ENCODE measurements around the gene ACVR1B. TPM values are rescaled to one million over a fixed set of nuclear protein-coding genes. Genes with fewer than 3 reads are reported as not detected.

ACVR1B gene
- total RNA-seq, 1 donor from 2014 or later = 2.4 TPM

DNA sequence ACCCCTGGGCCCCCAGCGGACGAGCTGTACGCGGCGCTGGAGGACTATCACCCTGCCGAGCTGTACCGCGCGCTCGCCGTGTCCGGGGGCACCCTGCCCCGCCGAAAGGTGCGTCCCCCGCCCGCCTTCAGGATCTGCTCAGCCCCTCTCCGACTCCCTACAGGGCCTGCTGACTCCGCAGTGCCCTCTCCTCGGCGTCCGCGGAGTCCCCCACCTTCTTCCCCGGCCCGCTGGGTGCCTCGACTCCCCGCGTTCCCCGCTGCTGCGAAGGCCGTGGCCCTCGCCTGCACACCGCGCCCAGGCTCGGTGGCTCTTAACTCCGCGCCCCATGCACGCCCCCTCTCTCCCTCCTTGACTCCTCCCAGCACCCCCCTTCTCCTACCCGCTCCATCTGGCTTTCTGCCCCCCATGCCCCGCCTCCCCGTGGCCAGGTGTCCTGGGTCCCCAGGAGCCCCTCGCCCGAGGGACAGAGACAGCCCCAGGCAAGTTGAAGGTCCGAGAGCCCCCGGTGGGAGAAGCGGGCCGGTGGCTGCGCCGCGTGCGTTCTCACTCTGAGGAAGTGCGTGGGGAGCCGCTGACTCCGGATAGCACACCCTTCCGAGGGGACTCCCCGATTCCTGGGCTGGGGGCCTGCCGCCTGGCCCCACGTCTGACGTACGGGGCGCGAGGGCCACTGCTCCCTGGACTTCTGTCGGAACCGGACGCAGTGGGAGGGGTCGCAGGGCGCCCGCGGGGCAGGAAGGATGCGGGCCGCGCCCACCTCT, 55.8 kb downstream of the ACVR1B start:
- intact Hi-C loops (cut with micrococcal nuclease) = loop anchor here (1.0 kb wide), 1 partner anchor 16 kb away; no protein-coding TSS in a partner anchor
- Mint-ChIP-seq H3K4me1 (ENCODE audit: low read depth) (peaks cover 10% of the 10 kb centered on the region), H3K27me3 (ENCODE audit: low read depth) (peaks cover 47% of the 10 kb centered on the region), H3K36me3 (ENCODE audit: low read depth) (no peaks in the 10 kb centered on the region), H3K9me3 (no peaks in the 10 kb centered on the region), H3K4me3 (ENCODE audit: low read depth) (peak overlapping the region; percentile 72), H3K27ac (no peak overlapping the region)
- no peak for DNase-seq (ENCODE audit: low spot score)

DNA sequence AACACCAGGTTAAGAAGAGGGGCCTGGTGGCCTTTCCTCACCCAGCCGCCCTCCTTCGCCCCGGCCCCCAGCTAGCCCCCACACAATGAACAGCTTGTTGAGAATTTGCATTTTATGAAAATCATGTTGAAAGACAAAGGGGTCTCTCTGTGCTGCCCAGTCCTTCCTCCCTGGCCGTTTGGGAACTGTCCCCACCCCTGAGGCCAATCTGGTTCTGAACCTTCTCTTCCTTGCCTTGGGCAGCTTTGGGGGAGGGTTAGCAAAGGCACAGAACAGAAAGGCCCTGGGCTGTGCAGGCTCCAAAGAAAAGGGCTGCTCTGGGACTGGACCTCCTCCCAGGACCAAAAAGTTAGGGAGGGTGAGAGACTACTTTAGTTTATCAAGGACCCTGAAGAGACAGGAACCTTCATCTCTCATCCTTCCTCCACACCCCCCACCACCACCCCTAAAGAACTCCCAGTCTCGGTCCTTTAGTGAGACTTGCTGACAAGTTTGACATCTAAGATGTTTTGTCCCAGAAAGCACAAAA, 56.5 kb downstream of the ACVR1B start:
- no peak for DNase-seq (ENCODE audit: low spot score)
- Mint-ChIP-seq H3K27me3 (ENCODE audit: low read depth) (peaks cover 47% of the 10 kb centered on the region), H3K36me3 (ENCODE audit: low read depth) (no peaks in the 10 kb centered on the region), H3K4me1 (ENCODE audit: low read depth) (peaks cover 10% of the 10 kb centered on the region), H3K4me3 (ENCODE audit: low read depth) (peak overlapping the region; percentile 72), H3K27ac (no peak overlapping the region), H3K9me3 (no peaks in the 10 kb centered on the region)
- intact Hi-C loops (cut with micrococcal nuclease) = loop anchor here (1.0 kb wide), 1 partner anchor 15 kb away; no protein-coding TSS in a partner anchor

DNA sequence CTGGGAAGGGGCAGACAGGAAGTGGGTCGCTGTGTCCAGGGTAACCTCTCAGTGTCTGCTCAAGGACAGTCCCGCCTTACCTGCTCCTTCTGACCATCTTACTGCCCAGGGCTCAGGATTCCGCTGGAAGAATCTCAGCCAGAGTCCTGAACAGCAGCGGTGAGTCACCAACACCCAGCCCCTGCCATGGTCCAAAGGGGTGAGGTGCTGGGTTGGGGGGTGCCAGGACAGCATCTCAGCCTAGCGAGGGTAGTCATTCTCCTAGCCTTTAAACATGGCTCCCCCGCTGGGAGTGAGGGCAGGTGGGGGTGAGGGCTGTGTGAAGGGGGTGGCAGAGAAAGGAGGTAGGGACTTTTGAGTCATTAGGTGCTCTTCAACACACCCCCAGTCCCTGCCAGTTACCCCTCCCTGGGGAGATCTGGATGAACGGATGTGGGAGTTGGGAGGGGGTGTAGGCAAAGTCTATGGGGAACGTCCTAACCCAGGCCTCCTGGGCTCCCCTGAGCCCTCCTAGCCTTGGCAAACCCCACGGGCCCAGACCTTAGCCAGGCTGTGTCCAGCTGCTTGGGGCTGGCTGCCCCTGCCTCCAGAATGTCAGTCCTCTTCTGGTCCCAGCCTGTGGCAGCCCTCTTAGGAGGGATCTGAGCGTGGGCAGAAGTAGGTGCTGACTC, 57.7 kb downstream of the ACVR1B start:
- no peaks in the 10 kb centered on the region for H3K9me3 Mint-ChIP-seq
- H3K27ac Mint-ChIP-seq = no peak overlapping the region
- peaks cover 10% of the 10 kb centered on the region for H3K4me1 Mint-ChIP-seq (ENCODE audit: low read depth)
- intact Hi-C loops (cut with micrococcal nuclease) = no loop called here
- DNase-seq (ENCODE audit: low spot score) = no peak
- no peaks in the 10 kb centered on the region for H3K36me3 Mint-ChIP-seq (ENCODE audit: low read depth)
- no peak overlapping the region for H3K4me3 Mint-ChIP-seq (ENCODE audit: low read depth)
- peaks cover 39% of the 10 kb centered on the region for H3K27me3 Mint-ChIP-seq (ENCODE audit: low read depth)

DNA sequence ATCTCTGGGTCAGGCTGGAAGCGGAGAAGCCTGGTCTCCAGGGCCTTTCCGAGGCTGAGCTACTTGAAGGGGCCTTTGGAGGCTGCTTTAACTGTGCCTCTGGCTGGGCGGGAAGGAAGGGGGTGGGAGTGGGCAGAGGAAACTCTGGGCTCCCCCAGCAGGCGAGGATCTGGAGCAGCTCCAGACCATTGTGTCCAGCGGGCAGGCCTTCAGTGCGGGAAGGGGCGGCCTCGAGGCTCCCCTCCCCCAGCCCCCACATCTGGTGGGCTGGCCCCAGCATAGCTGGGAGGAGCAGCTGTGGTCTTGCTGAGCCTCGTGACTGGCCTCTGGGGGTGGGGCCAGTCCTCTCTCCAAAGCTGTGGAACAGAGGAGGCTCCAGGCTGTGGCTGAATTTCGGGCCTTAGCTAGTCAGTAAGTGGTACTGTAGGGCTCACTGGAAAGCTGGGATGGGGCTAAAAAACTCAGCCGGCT, 58.7 kb downstream of the ACVR1B start:
- peaks cover 30% of the 10 kb centered on the region for H3K27me3 Mint-ChIP-seq (ENCODE audit: low read depth)
- intact Hi-C loops (cut with micrococcal nuclease) = no loop called here
- H3K27ac Mint-ChIP-seq = no peak overlapping the region
- no peak for DNase-seq (ENCODE audit: low spot score)
- no peaks in the 10 kb centered on the region for H3K9me3 Mint-ChIP-seq
- no peaks in the 10 kb centered on the region for H3K36me3 Mint-ChIP-seq (ENCODE audit: low read depth)
- H3K4me3 Mint-ChIP-seq (ENCODE audit: low read depth) = no peak overlapping the region
- peaks cover 10% of the 10 kb centered on the region for H3K4me1 Mint-ChIP-seq (ENCODE audit: low read depth)

DNA sequence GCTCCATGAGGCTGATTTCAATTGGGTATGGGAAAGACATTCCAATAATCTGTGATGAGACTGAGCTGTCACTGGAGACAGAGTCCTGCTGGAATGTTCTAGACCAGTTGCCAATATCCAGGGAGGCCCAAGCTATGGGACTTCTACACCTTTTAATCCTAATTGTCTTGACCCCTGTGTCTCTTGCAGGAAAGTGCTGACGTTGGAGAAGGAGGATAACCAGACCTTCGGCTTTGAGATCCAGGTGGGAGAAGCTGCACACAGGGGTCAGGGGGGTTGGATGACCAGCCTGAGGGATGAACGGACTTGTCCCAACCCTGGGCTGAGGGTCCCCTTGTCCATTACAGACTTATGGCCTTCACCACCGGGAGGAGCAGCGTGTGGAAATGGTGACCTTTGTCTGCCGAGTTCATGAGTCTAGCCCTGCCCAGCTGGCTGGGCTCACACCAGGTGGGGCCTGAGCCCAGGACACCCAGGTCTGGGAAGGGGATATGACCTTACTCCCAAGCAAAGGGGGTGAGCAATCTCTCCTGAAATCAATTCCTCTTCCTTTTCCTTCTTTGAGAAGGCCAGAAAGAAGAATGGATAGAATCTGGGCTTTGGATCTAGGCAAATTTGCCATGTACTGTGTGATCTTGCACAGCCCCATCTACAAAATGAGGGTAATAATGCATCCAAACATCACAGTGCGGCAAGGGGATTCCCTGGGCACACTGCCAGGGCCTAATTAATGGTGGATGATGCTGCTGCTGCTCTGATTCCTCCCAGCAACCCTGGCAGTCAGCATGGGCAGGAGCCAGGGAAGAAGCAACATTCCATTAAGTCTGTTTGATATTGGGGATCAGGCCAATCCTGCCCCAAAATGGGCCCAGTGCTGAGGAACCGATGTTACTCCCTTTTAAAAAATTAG, 59.4 kb downstream of the ACVR1B start:
- Mint-ChIP-seq H3K4me3 (ENCODE audit: low read depth) (no peak overlapping the region), H3K27ac (no peak overlapping the region), H3K27me3 (ENCODE audit: low read depth) (peaks cover 23% of the 10 kb centered on the region), H3K36me3 (ENCODE audit: low read depth) (no peaks in the 10 kb centered on the region), H3K4me1 (ENCODE audit: low read depth) (peaks cover 8% of the 10 kb centered on the region), H3K9me3 (no peaks in the 10 kb centered on the region)
- intact Hi-C loops (cut with micrococcal nuclease) = no loop called here
- DNase-seq (ENCODE audit: low spot score) = no peak

DNA sequence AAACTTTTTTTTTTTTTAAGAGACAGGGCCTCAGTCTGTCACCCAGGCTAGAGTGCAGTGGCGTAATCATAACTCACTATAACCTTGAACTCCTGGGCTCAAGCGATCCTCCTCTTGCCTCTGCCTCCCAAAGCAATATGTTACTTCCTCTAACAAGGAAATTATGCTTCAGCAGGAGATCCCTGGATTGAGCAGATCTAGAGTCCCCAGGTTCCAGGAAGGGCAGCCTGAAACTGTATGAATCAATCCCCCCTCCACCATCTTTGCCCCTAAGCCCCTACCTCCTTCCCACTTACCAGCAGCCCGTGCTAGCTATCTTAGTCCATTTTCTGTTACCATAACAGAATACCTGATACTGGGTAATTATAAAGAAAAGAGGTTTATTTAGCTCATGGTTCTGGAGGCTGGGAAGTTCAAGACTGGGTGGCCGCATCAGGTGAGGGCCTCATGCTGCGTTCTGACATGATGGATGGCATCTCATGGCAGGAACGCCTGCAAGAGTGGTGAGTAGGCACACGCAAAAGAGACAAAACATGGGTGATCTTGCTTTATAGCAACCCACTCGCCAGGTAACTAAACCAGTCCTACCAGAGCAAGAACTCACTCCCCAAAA, 60.2 kb downstream of the ACVR1B start:
- Mint-ChIP-seq H3K36me3 (ENCODE audit: low read depth) (no peaks in the 10 kb centered on the region), H3K4me3 (ENCODE audit: low read depth) (no peak overlapping the region), H3K4me1 (ENCODE audit: low read depth) (peaks cover 2% of the 10 kb centered on the region), H3K27ac (no peak overlapping the region), H3K27me3 (ENCODE audit: low read depth) (peaks cover 17% of the 10 kb centered on the region), H3K9me3 (no peaks in the 10 kb centered on the region)
- intact Hi-C loops (cut with micrococcal nuclease) = no loop called here
- no peak for DNase-seq (ENCODE audit: low spot score)

DNA sequence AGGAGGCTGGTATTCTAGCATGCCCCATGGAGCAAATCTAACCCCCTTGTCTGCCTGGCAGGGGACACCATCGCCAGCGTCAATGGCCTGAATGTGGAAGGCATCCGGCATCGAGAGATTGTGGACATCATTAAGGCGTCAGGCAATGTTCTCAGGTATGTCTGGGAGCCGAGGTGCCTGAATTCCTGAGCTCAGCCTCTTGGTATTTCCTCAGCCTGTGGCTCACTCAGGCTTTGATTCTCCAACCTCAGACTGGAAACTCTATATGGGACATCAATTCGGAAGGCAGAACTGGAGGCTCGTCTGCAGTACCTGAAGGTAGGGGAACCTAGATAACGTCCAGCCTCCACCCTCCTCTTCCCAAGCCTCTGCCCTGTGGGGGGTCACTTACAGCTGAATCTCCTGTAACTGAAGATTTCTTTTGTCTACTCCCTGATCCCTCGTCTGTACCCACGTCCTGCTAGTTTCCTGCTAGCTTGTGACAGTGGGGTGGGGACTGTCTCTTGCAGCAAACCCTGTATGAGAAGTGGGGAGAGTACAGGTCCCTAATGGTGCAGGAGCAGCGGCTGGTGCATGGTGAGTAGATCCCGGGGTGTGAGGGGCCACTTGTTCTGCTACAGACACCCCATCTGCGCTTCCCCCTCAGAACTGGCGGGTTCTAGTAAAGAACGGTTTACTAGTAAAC, 62.3 kb downstream of the ACVR1B start:
- Mint-ChIP-seq H3K9me3 (no peaks in the 10 kb centered on the region), H3K4me3 (ENCODE audit: low read depth) (no peak overlapping the region), H3K4me1 (ENCODE audit: low read depth) (no peaks in the 10 kb centered on the region), H3K27ac (no peak overlapping the region), H3K36me3 (ENCODE audit: low read depth) (no peaks in the 10 kb centered on the region), H3K27me3 (ENCODE audit: low read depth) (peaks cover 6% of the 10 kb centered on the region)
- no peak for DNase-seq (ENCODE audit: low spot score)
- intact Hi-C loops (cut with micrococcal nuclease) = no loop called here

DNA sequence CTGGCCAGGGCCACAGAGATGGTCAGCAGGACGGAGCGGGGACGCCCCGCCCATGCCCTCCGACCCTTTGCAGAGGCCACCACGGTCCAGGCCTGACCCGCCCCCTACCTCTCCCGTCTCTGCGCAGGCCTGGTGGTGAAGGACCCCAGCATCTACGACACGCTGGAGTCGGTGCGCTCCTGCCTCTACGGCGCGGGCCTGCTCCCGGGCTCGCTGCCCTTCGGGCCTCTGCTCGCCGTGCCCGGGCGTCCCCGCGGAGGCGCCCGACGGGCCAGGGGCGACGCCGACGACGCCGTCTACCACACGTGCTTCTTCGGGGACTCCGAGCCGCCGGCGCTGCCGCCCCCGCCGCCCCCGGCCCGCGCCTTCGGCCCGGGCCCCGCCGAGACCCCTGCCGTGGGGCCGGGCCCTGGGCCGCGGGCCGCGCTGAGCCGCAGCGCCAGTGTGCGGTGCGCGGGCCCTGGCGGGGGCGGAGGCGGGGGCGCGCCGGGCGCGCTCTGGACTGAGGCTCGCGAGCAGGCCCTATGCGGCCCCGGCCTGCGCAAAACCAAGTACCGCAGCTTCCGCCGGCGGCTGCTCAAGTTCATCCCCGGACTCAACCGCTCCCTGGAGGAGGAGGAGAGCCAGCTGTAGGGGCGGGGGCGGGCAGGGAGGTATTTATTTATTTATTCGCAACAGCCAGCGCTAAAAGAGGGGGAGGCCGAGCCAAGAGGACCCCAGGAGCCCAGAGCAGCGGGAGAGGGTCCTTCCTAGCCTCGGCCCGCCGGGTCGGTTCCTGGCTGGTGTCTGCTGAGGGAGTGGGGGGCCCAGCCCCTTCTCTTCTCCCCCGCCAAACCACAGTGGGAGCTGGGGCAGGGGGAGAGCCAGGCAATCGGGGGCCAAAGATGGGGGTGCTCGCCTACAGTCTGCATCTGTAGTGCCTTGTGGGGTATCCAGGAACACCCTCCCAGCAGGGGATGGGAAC, 63.4 kb downstream of the ACVR1B start:
- H3K4me3 Mint-ChIP-seq (ENCODE audit: low read depth) = no peak overlapping the region
- H3K9me3 Mint-ChIP-seq = no peaks in the 10 kb centered on the region
- no peak for DNase-seq (ENCODE audit: low spot score)
- H3K36me3 Mint-ChIP-seq (ENCODE audit: low read depth) = no peaks in the 10 kb centered on the region
- no peaks in the 10 kb centered on the region for H3K4me1 Mint-ChIP-seq (ENCODE audit: low read depth)
- peaks cover 2% of the 10 kb centered on the region for H3K27me3 Mint-ChIP-seq (ENCODE audit: low read depth)
- no peak overlapping the region for H3K27ac Mint-ChIP-seq
- intact Hi-C loops (cut with micrococcal nuclease) = no loop called here

DNA sequence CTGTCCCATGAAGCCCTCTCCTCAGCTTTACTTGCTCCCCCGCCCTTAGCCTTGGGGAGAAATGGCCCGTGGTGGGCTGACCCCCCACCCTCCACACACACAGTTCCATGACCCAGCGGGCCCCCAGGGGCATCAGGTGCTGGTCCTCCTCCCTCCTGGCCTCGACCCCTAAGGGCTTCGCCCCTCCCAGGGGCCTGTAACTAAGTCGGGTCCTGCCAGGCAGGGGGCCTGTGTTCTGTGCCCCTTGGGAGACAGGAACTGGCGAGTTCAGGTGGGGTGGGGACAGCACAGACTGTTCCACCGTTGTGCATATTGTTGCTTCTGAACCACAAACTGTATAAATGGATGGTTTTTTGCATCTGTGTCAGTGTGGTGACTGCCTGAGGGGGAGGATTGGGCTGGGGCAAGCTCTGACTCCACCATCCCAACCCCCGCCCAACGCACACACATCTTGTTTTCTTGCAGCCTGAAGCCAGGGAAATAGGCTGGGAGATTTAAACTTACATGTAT, 64.1 kb downstream of the ACVR1B start:
- DNase-seq (ENCODE audit: low spot score) = no peak
- Mint-ChIP-seq H3K4me1 (ENCODE audit: low read depth) (peaks cover 7% of the 10 kb centered on the region), H3K27ac (no peak overlapping the region), H3K36me3 (ENCODE audit: low read depth) (no peaks in the 10 kb centered on the region), H3K4me3 (ENCODE audit: low read depth) (no peak overlapping the region), H3K27me3 (ENCODE audit: low read depth) (peaks cover 2% of the 10 kb centered on the region), H3K9me3 (no peaks in the 10 kb centered on the region)
- intact Hi-C loops (cut with micrococcal nuclease) = no loop called here

DNA sequence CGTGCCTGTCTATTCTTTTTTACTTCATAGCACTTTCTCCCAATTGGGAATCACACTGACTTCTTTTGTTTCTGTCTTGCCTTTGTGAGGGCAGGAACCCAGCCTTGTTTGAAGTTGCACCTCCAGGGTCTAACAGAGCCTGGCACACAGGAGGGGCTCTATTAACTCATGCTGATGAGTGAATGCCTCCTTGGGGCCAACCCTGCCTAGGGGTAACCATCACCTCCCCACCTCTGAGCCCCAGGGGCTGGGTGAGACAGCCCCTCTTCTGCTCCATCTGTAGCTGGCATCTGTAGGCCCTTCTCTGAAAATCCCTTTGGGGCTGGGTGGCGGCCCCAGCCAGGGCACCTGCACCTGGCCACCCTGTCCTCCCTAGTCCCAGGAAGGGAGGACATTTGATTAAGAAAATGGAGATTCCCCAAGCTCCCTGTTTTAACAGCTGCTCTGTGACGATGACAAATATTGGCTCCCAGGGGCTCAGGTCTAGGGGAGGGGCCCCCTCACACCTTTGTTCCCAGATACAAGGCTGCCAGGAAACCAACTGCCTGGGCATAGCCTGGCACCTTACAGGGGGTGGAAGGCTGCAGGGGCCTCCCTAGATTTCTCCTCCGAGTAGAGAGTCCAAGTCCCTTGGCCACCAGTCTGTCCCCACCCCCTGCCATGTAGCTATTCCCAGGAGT, 67.1 kb downstream of the ACVR1B start:
- Mint-ChIP-seq H3K36me3 (ENCODE audit: low read depth) (no peaks in the 10 kb centered on the region), H3K27ac (no peak overlapping the region), H3K9me3 (no peaks in the 10 kb centered on the region), H3K4me3 (ENCODE audit: low read depth) (no peak overlapping the region), H3K27me3 (ENCODE audit: low read depth) (peaks cover 5% of the 10 kb centered on the region), H3K4me1 (ENCODE audit: low read depth) (peaks cover 16% of the 10 kb centered on the region)
- DNase-seq (ENCODE audit: low spot score) = no peak
- intact Hi-C loops (cut with micrococcal nuclease) = no loop called here
